Liver (tissue), 10 donors: ENCODE measurements around the gene RIBC1. TPM values are rescaled to one million over a fixed set of nuclear protein-coding genes. Genes with fewer than 3 reads are reported as not detected.

Experiments
- DNase-seq: peaks from one replicate; pipeline ENCODE4 v3.0.0-alpha.2; 2017; ENCODE audit warnings: low spot score
- H3K27ac ChIP-seq, 2 donors: one replicate each; pipeline ENCODE4 v1.7.0; 2013; ENCODE audit warnings: inconsistent platforms in 2 of 2, low read length in 2 of 2, control low read depth in 1 of 2, low read depth in 1 of 2, mild to moderate bottlenecking in 1 of 2
- H3K27me3 ChIP-seq, 4 donors: one replicate each; pipeline versions ENCODE4 v1.6.1 to v1.7.0; 2013; ENCODE audit warnings: low read length in 3 of 4, inconsistent platforms in 1 of 4, mild to moderate bottlenecking in 1 of 4, moderate library complexity in 1 of 4; ENCODE audit not compliant: control insufficient read depth in 4 of 4, insufficient read depth in 4 of 4
- H3K36me3 ChIP-seq, 4 donors: one replicate each; pipeline versions ENCODE4 v1.6.1 to v1.7.0; 2013; ENCODE audit warnings: low read length in 3 of 4, mild to moderate bottlenecking in 3 of 4, low read depth in 1 of 4, moderate library complexity in 1 of 4; ENCODE audit not compliant: control insufficient read depth in 4 of 4, insufficient read depth in 3 of 4
- H3K4me1 ChIP-seq, 4 donors: one replicate each; pipeline versions ENCODE4 v1.6.1 to v1.7.0; 2013; ENCODE audit warnings: low read length in 3 of 4, mild to moderate bottlenecking in 3 of 4, moderate library complexity in 1 of 4; ENCODE audit not compliant: control insufficient read depth in 4 of 4, insufficient read depth in 4 of 4
- H3K4me3 ChIP-seq, 3 donors: one replicate each; pipeline versions ENCODE4 v1.6.1 to v1.7.0; 2013; ENCODE audit warnings: low read length in 3 of 3, control low read depth in 1 of 3, low read depth in 1 of 3, mild to moderate bottlenecking in 1 of 3
- H3K9ac ChIP-seq, 2 donors: one replicate each; pipeline ENCODE4 v1.7.0; 2013; ENCODE audit warnings: low read length in 2 of 2, mild to moderate bottlenecking in 2 of 2, moderate library complexity in 2 of 2, control low read depth in 1 of 2, low read depth in 1 of 2
- H3K9me3 ChIP-seq, 4 donors: one replicate each; pipeline versions ENCODE4 v1.6.1 to v1.7.0; 2013; ENCODE audit warnings: low read length in 3 of 4; ENCODE audit not compliant: control insufficient read depth in 4 of 4
- EGR1 ChIP-seq, 2 donors: IDR thresholded peaks; 2 replicates each; pipeline ENCODE4 v1.6.1; 2016 to 2018; ENCODE audit warnings: antibody characterized with exemption in 2 of 2, low read depth in 2 of 2
- FOXA1 ChIP-seq: IDR thresholded peaks from 2 replicates; pipeline ENCODE4 v1.6.1; 2016; ENCODE audit warnings: antibody characterized with exemption
- FOXA2 ChIP-seq: IDR thresholded peaks from 2 replicates; pipeline ENCODE4 v1.6.1; 2016; ENCODE audit warnings: antibody characterized with exemption
- GABPA ChIP-seq, 2 donors: IDR thresholded peaks in 1 of 2; conservative IDR thresholded peaks in 1 of 2; 2 replicates each; pipeline ENCODE4 v1.6.1; 2016; ENCODE audit warnings: antibody characterized with exemption in 2 of 2, mild to moderate bottlenecking in 1 of 2, moderate library complexity in 1 of 2
- HNF4A ChIP-seq, 2 donors: conservative IDR thresholded peaks; 2 replicates each; pipeline ENCODE4 v1.6.1; 2016; ENCODE audit warnings: antibody characterized with exemption in 2 of 2, mild to moderate bottlenecking in 2 of 2
- HNF4G ChIP-seq: IDR thresholded peaks from 2 replicates; pipeline ENCODE4 v1.6.1; 2016; ENCODE audit warnings: antibody characterized with exemption
- NR2F2 ChIP-seq: IDR thresholded peaks from 2 replicates; pipeline ENCODE4 v1.6.1; 2016; ENCODE audit warnings: antibody characterized with exemption
- RAD21 ChIP-seq, 2 donors: IDR thresholded peaks; 2 replicates each; pipeline ENCODE4 v1.6.1; 2016; ENCODE audit warnings: antibody characterized with exemption in 2 of 2, mild to moderate bottlenecking in 2 of 2
- RXRA ChIP-seq, 2 donors: IDR thresholded peaks; 2 replicates each; pipeline ENCODE4 v1.6.1; 2017 to 2018; ENCODE audit warnings: antibody characterized with exemption in 2 of 2, mild to moderate bottlenecking in 1 of 2
- SP1 ChIP-seq: IDR thresholded peaks from 2 replicates; pipeline ENCODE4 v1.6.1; 2018; ENCODE audit warnings: antibody characterized with exemption, mild to moderate bottlenecking
- TAF1 ChIP-seq: conservative IDR thresholded peaks from 2 replicates; pipeline ENCODE4 v1.6.1; 2016; ENCODE audit warnings: antibody characterized with exemption, mild to moderate bottlenecking
- YY1 ChIP-seq: IDR thresholded peaks from 2 replicates; pipeline ENCODE4 v1.6.1; 2016; ENCODE audit warnings: antibody characterized with exemption, mild to moderate bottlenecking
- whole genome bisulfite sequencing: extraction: QIAGEN DNeasy Blood & Tissue Kit; methylation state at CpG from one replicate; pipeline ENCODE4 v1.1.7; 2013; 5-methylcytosine and 5-hydroxymethylcytosine counted together
- polyA plus RNA-seq, 2 donors: library from polyadenylated mRNA; stranded (reverse) in 1 of 2; unstranded in 1 of 2; fragments of 200-250 nt in 1 of 2; fragments of >200 nt in 1 of 2; fragmentation: Nextera tagmentation in 1 of 2; extraction: Ambion mirVana in 1 of 2; gene quantifications; one replicate each; pipeline versions ENCODE4 v1.2.1 to v1.2.3, GENCODE V29; 2013 to 2015
- small RNA-seq: library from RNA; depleted of rRNA; stranded (forward); fragments of <200 nt; gene quantifications from one replicate; pipeline ENCODE3, GENCODE V24; 2014
- total RNA-seq, 2 donors: library from RNA; depleted of rRNA; stranded (reverse); fragments of >200 nt; gene quantifications; one replicate each; pipeline ENCODE4 v1.2.3, GENCODE V29; 2014
- TF ChIP-seq, protein P1 (sequence below): IDR thresholded peaks from 2 replicates; pipeline ENCODE4 v1.6.1; 2016; ENCODE audit warnings: antibody characterized with exemption, mild to moderate bottlenecking
- TF ChIP-seq, protein P2 (sequence below): IDR thresholded peaks from 2 replicates; pipeline ENCODE4 v1.6.1; 2016; ENCODE audit warnings: antibody characterized with exemption
- donor health status: healthy.
- donor health status: healthy.
- donor health status: healthy.
- donor health status: healthy.
- donor health status: healthy.

The RIBC1 gene
- total and polyA plus RNA-seq, 4 donors, result 0.08 to 0.42 (median 0.20) TPM

DNA sequence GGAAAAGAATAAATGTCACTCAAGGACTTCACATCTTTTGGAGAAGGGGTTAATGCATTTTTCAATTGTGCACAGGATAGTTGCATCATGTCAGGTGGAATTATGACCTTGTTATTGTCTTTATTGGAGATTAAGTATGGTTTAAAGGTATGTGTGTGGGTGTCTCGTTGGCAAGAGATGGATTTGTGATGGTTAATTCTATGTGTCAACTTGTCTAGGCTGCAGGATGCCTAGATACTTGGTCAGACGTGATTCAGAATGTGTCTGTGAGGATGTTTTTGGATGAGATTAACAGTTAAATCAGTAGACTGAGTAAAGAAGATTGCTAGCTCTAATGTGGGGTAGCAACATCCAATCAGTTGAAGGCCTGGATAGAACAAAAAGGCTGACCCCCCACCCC is 53.7 kb downstream of the RIBC1 start:
- Histone ChIP-seq H3K27ac (no peak overlapping the region), H3K9me3 (peaks cover 0 to 2% (median 0%) of the 10 kb centered on the region in 4 donors), H3K4me3 (no peak overlapping the region), H3K36me3 (no peaks in the 10 kb centered on the region), H3K9ac (no peak overlapping the region), H3K27me3 (peaks cover 0 to 7% (median 0%) of the 10 kb centered on the region in 4 donors), H3K4me1 (no peaks in the 10 kb centered on the region)
- no peak for DNase-seq
- 62% methylated on average over 2 of the region's 2 CpGs for WGBS
- TF ChIP-seq YY1 (no peak), RAD21 (IDR thresholded peaks at IDR 0.05) (no peak)
- TF ChIP-seq, protein P1, sequence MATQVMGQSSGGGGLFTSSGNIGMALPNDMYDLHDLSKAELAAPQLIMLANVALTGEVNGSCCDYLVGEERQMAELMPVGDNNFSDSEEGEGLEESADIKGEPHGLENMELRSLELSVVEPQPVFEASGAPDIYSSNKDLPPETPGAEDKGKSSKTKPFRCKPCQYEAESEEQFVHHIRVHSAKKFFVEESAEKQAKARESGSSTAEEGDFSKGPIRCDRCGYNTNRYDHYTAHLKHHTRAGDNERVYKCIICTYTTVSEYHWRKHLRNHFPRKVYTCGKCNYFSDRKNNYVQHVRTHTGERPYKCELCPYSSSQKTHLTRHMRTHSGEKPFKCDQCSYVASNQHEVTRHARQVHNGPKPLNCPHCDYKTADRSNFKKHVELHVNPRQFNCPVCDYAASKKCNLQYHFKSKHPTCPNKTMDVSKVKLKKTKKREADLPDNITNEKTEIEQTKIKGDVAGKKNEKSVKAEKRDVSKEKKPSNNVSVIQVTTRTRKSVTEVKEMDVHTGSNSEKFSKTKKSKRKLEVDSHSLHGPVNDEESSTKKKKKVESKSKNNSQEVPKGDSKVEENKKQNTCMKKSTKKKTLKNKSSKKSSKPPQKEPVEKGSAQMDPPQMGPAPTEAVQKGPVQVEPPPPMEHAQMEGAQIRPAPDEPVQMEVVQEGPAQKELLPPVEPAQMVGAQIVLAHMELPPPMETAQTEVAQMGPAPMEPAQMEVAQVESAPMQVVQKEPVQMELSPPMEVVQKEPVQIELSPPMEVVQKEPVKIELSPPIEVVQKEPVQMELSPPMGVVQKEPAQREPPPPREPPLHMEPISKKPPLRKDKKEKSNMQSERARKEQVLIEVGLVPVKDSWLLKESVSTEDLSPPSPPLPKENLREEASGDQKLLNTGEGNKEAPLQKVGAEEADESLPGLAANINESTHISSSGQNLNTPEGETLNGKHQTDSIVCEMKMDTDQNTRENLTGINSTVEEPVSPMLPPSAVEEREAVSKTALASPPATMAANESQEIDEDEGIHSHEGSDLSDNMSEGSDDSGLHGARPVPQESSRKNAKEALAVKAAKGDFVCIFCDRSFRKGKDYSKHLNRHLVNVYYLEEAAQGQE, result no peak

DNA sequence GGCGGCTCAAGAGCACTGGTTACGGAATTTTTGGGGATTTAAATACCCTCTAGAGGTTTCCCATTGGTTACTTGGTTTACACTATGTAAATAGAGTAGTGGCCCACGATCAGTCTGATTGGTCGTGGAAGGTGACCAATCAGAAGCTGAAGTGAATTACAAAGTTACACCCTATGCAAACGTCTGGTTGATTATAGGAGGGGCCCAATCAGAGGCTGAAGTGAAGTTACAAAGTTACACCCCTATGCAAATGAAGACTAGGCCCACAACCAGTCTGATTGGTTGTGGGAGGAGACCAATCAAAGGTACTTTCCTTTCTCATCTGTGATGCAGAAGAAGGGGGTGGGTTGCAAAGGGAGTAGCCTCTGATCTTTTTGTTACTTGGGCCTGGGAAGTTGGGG is 56.6 kb downstream of the RIBC1 start:
- H3K27me3 ChIP-seq, result peaks cover 0 to 4% (median 0%) of the 10 kb centered on the region in 4 donors
- no peaks in the 10 kb centered on the region for H3K36me3 ChIP-seq
- no peak overlapping the region for H3K4me3 ChIP-seq
- no peak overlapping the region for H3K9ac ChIP-seq
- no peak overlapping the region for H3K27ac ChIP-seq
- H3K4me1 ChIP-seq, result no peaks in the 10 kb centered on the region
- 86% methylated on average over 5 of the region's 5 CpGs for WGBS
- DNase-seq, result no peak
- no peak for TF ChIP-seq HNF4G
- TF ChIP-seq TAF1, result no peak
- TF ChIP-seq FOXA2, result no peak
- TF ChIP-seq RAD21 (IDR thresholded peaks at IDR 0.05), result no peak
- no peak for TF ChIP-seq HNF4A (conservative IDR thresholded peaks at IDR 0.05)
- TF ChIP-seq, protein P2, sequence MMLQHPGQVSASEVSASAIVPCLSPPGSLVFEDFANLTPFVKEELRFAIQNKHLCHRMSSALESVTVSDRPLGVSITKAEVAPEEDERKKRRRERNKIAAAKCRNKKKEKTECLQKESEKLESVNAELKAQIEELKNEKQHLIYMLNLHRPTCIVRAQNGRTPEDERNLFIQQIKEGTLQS, result no peak
- TF ChIP-seq RXRA (IDR thresholded peaks at IDR 0.05), result no peak
- no peak for TF ChIP-seq FOXA1
- no peak for TF ChIP-seq NR2F2
- no peak for TF ChIP-seq SP1
- TF ChIP-seq EGR1 (IDR thresholded peaks at IDR 0.05; ENCODE audit: low read depth in 2 of 2), result no peak
- no peak for TF ChIP-seq GABPA (IDR thresholded peaks at IDR 0.05 in 1 of 2, conservative IDR thresholded peaks at IDR 0.05 in 1 of 2)
- peaks cover 0 to 19% (median 8%) of the 10 kb centered on the region in 4 donors for H3K9me3 ChIP-seq

Small RNA genes within 50 kb of the gene (small RNA-seq; reads per million reads assigned to genes)
- gene MIR6857, result not detected
- not detected for gene VTRNA3-1P

Other genes starting within 250 kb of the RIBC1 start
- gene KDM5C, start 197.7 kb upstream of the RIBC1 start, total RNA-seq, result 10 to 100 TPM; 39.2 to 74.7 TPM
- 10 to 100 TPM; 14.7 to 14.8 TPM for gene KDM5C, start 197.7 kb upstream of the RIBC1 start, polyA plus RNA-seq
- 1 to 10 TPM; 1.0 to 2.1 TPM for gene IQSEC2, start 141.3 kb upstream of the RIBC1 start, total RNA-seq
- 1 to 10 TPM in 1 of 2 donors, under 1 TPM in 1; 0.40 to 1.8 TPM for gene IQSEC2, start 141.3 kb upstream of the RIBC1 start, polyA plus RNA-seq
- 10 to 100 TPM; 20.8 to 25.6 TPM for gene SMC1A, start 219 bp upstream of the RIBC1 start, total RNA-seq
- gene SMC1A, start 219 bp upstream of the RIBC1 start, polyA plus RNA-seq, result 10 to 100 TPM; 11.0 to 15.5 TPM
- gene HSD17B10, start 11.5 kb downstream of the RIBC1 start, total RNA-seq, result 100 to 1,000 TPM in 1 of 2 donors, 10 to 100 TPM in 1; 32.4 to 175 TPM
- 100 to 1,000 TPM; 228 to 233 TPM for gene HSD17B10, start 11.5 kb downstream of the RIBC1 start, polyA plus RNA-seq